OCI-LY1 (cell line): ENCODE results near the gene FRMD4A.

ENCODE experiments used
- EZH2 ChIP-seq: fragments of 200-600 bp; sonication (generic), shearing (Covaris generic); IDR thresholded peaks from 2 replicates; pipeline ENCODE4 v1.8.0; 2017; ENCODE audit warnings: borderline replicate concordance, mixed run types, mild to moderate bottlenecking, antibody characterized with exemption, low read length, moderate library complexity, mixed read lengths
- TF ChIP-seq, protein P1 (sequence below): fragments of 200-600 bp; sonication (generic), shearing (Covaris generic); IDR thresholded peaks from 2 replicates; pipeline ENCODE4 v1.5.1; 2017; ENCODE audit warnings: mild to moderate bottlenecking, antibody characterized with exemption, low read length, moderate library complexity, mixed read lengths

DNA sequence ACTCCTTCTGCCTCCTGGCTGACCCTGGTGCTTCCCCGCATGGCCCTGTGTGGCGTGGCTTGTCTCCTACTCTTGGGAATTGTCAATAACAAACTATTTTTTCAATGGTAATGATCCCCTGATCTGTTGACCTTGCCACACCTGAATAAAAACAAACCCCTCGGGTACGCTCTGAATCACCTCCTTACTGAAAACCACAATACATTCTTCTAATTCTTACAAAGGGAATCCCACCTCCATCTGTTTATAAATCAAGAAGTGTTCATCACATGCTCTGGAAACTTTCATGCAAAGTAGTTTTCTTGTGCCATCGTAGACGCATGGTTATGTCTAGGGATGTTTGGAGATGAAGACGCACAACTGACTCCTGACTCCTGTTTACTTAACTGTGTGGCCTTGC, 245.8 kb downstream of the FRMD4A start:
- TF ChIP-seq, protein P1, sequence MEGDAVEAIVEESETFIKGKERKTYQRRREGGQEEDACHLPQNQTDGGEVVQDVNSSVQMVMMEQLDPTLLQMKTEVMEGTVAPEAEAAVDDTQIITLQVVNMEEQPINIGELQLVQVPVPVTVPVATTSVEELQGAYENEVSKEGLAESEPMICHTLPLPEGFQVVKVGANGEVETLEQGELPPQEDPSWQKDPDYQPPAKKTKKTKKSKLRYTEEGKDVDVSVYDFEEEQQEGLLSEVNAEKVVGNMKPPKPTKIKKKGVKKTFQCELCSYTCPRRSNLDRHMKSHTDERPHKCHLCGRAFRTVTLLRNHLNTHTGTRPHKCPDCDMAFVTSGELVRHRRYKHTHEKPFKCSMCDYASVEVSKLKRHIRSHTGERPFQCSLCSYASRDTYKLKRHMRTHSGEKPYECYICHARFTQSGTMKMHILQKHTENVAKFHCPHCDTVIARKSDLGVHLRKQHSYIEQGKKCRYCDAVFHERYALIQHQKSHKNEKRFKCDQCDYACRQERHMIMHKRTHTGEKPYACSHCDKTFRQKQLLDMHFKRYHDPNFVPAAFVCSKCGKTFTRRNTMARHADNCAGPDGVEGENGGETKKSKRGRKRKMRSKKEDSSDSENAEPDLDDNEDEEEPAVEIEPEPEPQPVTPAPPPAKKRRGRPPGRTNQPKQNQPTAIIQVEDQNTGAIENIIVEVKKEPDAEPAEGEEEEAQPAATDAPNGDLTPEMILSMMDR, result no peak
- no peak for TF ChIP-seq EZH2
